CD14-positive monocyte (primary cell): Measurements from ENCODE around the gene RBM4B. TPM values are rescaled to one million over a fixed set of nuclear protein-coding genes. Genes with fewer than 3 reads are reported as not detected.
A peak's percentile ranks its signal among the peaks of the same experiment; 100 is the strongest.

Source experiments
- DNase-seq, 3 donors: peaks; one replicate each; pipeline ENCODE4 v3.0.0-alpha.2; 2011 to 2022
- H2AFZ ChIP-seq: 2 replicates; pipeline ENCODE4 v1.6.0; 2012; ENCODE audit warnings: mild to moderate bottlenecking, low read depth, low read length, inconsistent platforms; ENCODE audit not compliant: insufficient read depth, poor library complexity, severe bottlenecking
- H3K27ac ChIP-seq, 2 donors: 1 replicate in 1 of 2; 2 replicates in 1 of 2; pipeline ENCODE4 v1.5.1; 2012 to 2013; ENCODE audit warnings: low read length in 2 of 2, control low read depth in 1 of 2, inconsistent platforms in 1 of 2, low read depth in 1 of 2, mild to moderate bottlenecking in 1 of 2
- H3K27me3 ChIP-seq, 2 donors: one replicate each; pipeline versions ENCODE4 v1.6.0 to v1.6.1; 2011 to 2013; ENCODE audit warnings: low read length in 2 of 2; ENCODE audit not compliant: control insufficient read depth in 2 of 2, insufficient read depth in 2 of 2
- H3K36me3 ChIP-seq, 2 donors: replicated peaks in 1 of 2; 1 replicate in 1 of 2; 2 replicates in 1 of 2; pipeline versions ENCODE4 v1.5.1 to v1.6.1; 2012 to 2013; ENCODE audit warnings: low read length in 2 of 2, control low read depth in 1 of 2, inconsistent platforms in 1 of 2, mild to moderate bottlenecking in 1 of 2; ENCODE audit not compliant: insufficient read depth in 2 of 2, control insufficient read depth in 1 of 2
- H3K4me1 ChIP-seq, 2 donors: 1 replicate in 1 of 2; 2 replicates in 1 of 2; pipeline versions ENCODE4 v1.5.1 to v1.6.1; 2012 to 2013; ENCODE audit warnings: low read length in 2 of 2, control low read depth in 1 of 2, inconsistent platforms in 1 of 2, mild to moderate bottlenecking in 1 of 2, moderate library complexity in 1 of 2; ENCODE audit not compliant: insufficient read depth in 2 of 2, control insufficient read depth in 1 of 2
- H3K4me2 ChIP-seq: replicated peaks from 2 replicates; pipeline ENCODE3; 2012; ENCODE audit warnings: low read length, moderate library complexity, mild to moderate bottlenecking; ENCODE audit not compliant: poor library complexity, severe bottlenecking; ENCODE audit errors: extremely low read depth
- H3K4me3 ChIP-seq, 3 experiments: fragments of 200-600 bp in 1 of 3; sonication (generic) in 1 of 3; replicated peaks in 1 of 3; 1 replicate in 2 of 3; 2 replicates in 1 of 3; pipeline ENCODE4 v1.5.1; 2011 to 2013; ENCODE audit warnings: low read length in 3 of 3, mild to moderate bottlenecking in 3 of 3, control low read depth in 2 of 3, low read depth in 2 of 3, inconsistent platforms in 1 of 3, moderate library complexity in 1 of 3
- H3K79me2 ChIP-seq: 2 replicates; pipeline ENCODE4 v1.6.0; 2012; ENCODE audit warnings: mild to moderate bottlenecking, control low read depth, inconsistent platforms, low read length, moderate library complexity; ENCODE audit not compliant: insufficient read depth
- H3K9ac ChIP-seq: 2 replicates; pipeline ENCODE4 v1.6.0; 2017; ENCODE audit warnings: low read length, mild to moderate bottlenecking; ENCODE audit not compliant: insufficient read depth, poor library complexity, severe bottlenecking
- H3K9me3 ChIP-seq, 2 donors: replicated peaks in 1 of 2; 1 replicate in 1 of 2; 2 replicates in 1 of 2; pipeline versions ENCODE4 v1.5.1 to v1.6.1; 2012 to 2013; ENCODE audit warnings: low read length in 2 of 2, control low read depth in 1 of 2; ENCODE audit not compliant: control insufficient read depth in 1 of 2, insufficient read depth in 1 of 2
- H4K20me1 ChIP-seq: 2 replicates; pipeline ENCODE4 v1.6.0; 2012; ENCODE audit warnings: mild to moderate bottlenecking, low read length, control low read depth, moderate library complexity; ENCODE audit not compliant: insufficient read depth
- H3K27ac Mint-ChIP-seq, 7 donors: one replicate each; pipeline ENCODE4 v1.8.0; 2020; ENCODE audit warnings: mild to moderate bottlenecking in 7 of 7, mixed read lengths in 7 of 7, moderate library complexity in 6 of 7, inconsistent platforms in 2 of 7
- H3K27me3 Mint-ChIP-seq, 3 donors: one replicate each; pipeline ENCODE4 v1.8.0; 2021 to 2022; ENCODE audit warnings: low read depth in 3 of 3, mild to moderate bottlenecking in 3 of 3, mixed read lengths in 3 of 3, moderate library complexity in 3 of 3, inconsistent platforms in 1 of 3
- H3K36me3 Mint-ChIP-seq, 2 donors: one replicate each; pipeline ENCODE4 v1.8.0; 2020; ENCODE audit warnings: mixed read lengths in 2 of 2, inconsistent platforms in 1 of 2, mild to moderate bottlenecking in 1 of 2
- H3K4me1 Mint-ChIP-seq: one replicate; pipeline ENCODE4 v1.8.0; 2020; ENCODE audit warnings: mild to moderate bottlenecking, mixed read lengths
- H3K4me3 Mint-ChIP-seq, 2 donors: one replicate each; pipeline ENCODE4 v1.8.0; 2020; ENCODE audit warnings: mild to moderate bottlenecking in 2 of 2, mixed read lengths in 2 of 2, moderate library complexity in 1 of 2
- H3K9me3 Mint-ChIP-seq, 7 donors: one replicate each; pipeline ENCODE4 v1.8.0; 2020 to 2022; ENCODE audit warnings: mixed read lengths in 7 of 7, mild to moderate bottlenecking in 6 of 7, moderate library complexity in 6 of 7, inconsistent platforms in 2 of 7
- CTCF ChIP-seq: fragments of 200-600 bp; IDR thresholded peaks from one replicate; pipeline ENCODE4 v1.8.0; 2022; ENCODE audit warnings: antibody characterized with exemption, mild to moderate bottlenecking
- WGBS: methylation state at CpG from one replicate; pipeline ENCODE4 v1.1.5; 2013; ENCODE audit warnings: missing lambda C conversion rate; ENCODE audit not compliant: insufficient coverage; 5-methylcytosine and 5-hydroxymethylcytosine counted together
- intact Hi-C, 2 donors: fragments of 100-400 bp; cut with micrococcal nuclease; formaldehyde crosslinking; loops; one replicate each; pipeline versions ENCODE4 v1.15.0 to v1.15.1; 2023
- polyA plus RNA-seq, 3 donors: library from polyadenylated mRNA; depleted of rRNA in 1 of 3; unstranded in 2 of 3; stranded (reverse) in 1 of 3; fragments of 300-500 nt in 2 of 3; fragments of >200 nt in 1 of 3; fragmentation: Illumina TruSeq in 2 of 3; gene quantifications; 1 replicate in 2 of 3; 2 replicates in 1 of 3; pipeline ENCODE4 v1.2.3, GENCODE V29; 2012 to 2021

Gene RBM4B
- polyA plus RNA-seq, 3 donors, result 7.8 to 14.3 (median 11.2) TPM

- H3K27ac ChIP-seq, result peak overlapping the region in 1 of 2 donors; percentile 44
- no peak for TF ChIP-seq CTCF
- H3K27me3 ChIP-seq, result no peaks in the 10 kb centered on the region
- H2AFZ ChIP-seq, result peak overlapping the region; percentile 92
- peaks cover 18 to 26% of the 10 kb centered on the region in 2 donors for H3K4me1 ChIP-seq
- Mint-ChIP-seq H3K4me1 (peaks cover 27% of the 10 kb centered on the region), H3K4me3 (peak overlapping the region; percentile 89 to 95), H3K9me3 (no peaks in the 10 kb centered on the region), H3K27ac (peak overlapping the region in 6 of 7 donors; percentile 2 to 98 (median 62)), H3K27me3 (peaks cover 0 to 3% (median 0%) of the 10 kb centered on the region in 3 donors), H3K36me3 (peaks cover 0 to 6% of the 10 kb centered on the region in 2 donors)
- H3K4me3 ChIP-seq, result peak overlapping the region in 1 of 3 experiments; percentile 79
- peaks cover 60% of the 10 kb centered on the region for H3K79me2 ChIP-seq
- intact Hi-C loops, result loop anchor here (5.0 to 10.0 kb wide), 4 partner anchors 39 to 242 kb away; partner anchors contain the start of genes CCDC87 (in 1 of the 2), CCS (in 1 of the 2), MRPL11 (in 1 of the 2) and RBM4 (in 1 of the 2)
- peaks cover 4% of the 10 kb centered on the region for H4K20me1 ChIP-seq
- no peaks in the 10 kb centered on the region for H3K36me3 ChIP-seq
- H3K9me3 ChIP-seq, result no peaks in the 10 kb centered on the region
- WGBS, result 81% methylated on average over 7 of the region's 16 CpGs
- peak; percentile 29 to 46 (median 37) for DNase-seq
- peak overlapping the region; percentile 31 for H3K4me2 ChIP-seq
- H3K9ac ChIP-seq, result no peak overlapping the region
Measured at GRCh38 chr11:66676282-66676919, 1.3 kb downstream of the RBM4B start.

DNA sequence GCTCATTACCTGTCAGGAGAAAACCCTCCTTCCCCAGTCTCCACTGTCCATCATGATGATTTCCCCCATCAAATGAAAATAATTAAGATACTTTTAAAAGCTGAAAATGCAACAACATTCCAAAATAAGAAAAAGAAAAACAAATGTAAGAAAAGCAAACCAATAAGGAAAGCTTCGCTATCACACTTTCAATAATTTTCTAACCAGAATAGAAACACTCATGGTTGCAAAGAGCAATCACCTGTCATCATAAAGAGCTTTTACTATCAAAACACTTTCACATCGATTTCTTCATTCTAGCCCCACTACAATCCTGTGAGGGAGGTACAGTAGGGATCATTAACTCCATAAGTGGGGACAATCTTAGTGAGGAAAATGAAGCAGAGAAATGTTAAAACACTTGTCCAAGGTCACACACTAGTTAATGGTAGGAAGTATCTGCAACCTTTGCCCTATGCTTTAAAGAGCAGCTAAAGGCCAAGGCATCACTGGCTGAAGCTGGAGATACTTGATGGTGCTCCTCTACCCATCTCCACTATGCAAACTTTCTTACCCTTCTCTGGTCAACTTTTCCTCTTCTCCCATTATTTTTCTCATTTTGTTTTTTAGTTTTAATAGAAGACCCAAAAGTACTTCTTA, 2.6 kb downstream of the RBM4B start:
- no peak for TF ChIP-seq CTCF
- H3K9ac ChIP-seq, result no peak overlapping the region
- peaks cover 27% of the 10 kb centered on the region for H3K4me1 Mint-ChIP-seq

More for the DNA sequence above, 2.6 kb downstream of the RBM4B start:
- H3K4me1 ChIP-seq, result peaks cover 18 to 26% of the 10 kb centered on the region in 2 donors
- no CpG with 5 or more reads among the region's 2 CpGs for WGBS
- intact Hi-C loops, result loop anchor here (5.0 to 10.0 kb wide), 4 partner anchors 38 to 240 kb away; partner anchors contain the start of genes CCDC87 (in 1 of the 2), CCS (in 1 of the 2), MRPL11 (in 1 of the 2) and RBM4 (in 1 of the 2)
- no peak overlapping the region for H3K4me2 ChIP-seq
- peaks cover 71% of the 10 kb centered on the region for H3K79me2 ChIP-seq
- Mint-ChIP-seq H3K27ac (peak overlapping the region in 1 of 7 donors; percentile 11), H3K4me3 (no peak overlapping the region), H3K27me3 (no peaks in the 10 kb centered on the region), H3K9me3 (no peaks in the 10 kb centered on the region), H3K36me3 (peaks cover 0 to 6% of the 10 kb centered on the region in 2 donors)
- H3K27ac ChIP-seq, result peak overlapping the region in 1 of 2 donors; percentile 3
- no peak overlapping the region for H2AFZ ChIP-seq
- no peaks in the 10 kb centered on the region for H3K27me3 ChIP-seq
- no peaks in the 10 kb centered on the region for H3K9me3 ChIP-seq
- peaks cover 7% of the 10 kb centered on the region for H4K20me1 ChIP-seq
- peaks cover 5 to 11% of the 10 kb centered on the region in 2 donors for H3K36me3 ChIP-seq
- no peak overlapping the region for H3K4me3 ChIP-seq
- no peak for DNase-seq
